H1 (cell line): ENCODE results near the gene VEPH1.

Experiments
- CEBPB ChIP-seq: IDR thresholded peaks from 2 replicates; pipeline ENCODE4 v1.6.1; 2012; ENCODE audit warnings: low read depth, low read length
- EP300 ChIP-seq, 2 experiments: IDR thresholded peaks; 1 replicate in 1 of 2; 2 replicates in 1 of 2; pipeline ENCODE4 v1.6.1; 2011 to 2012; ENCODE audit warnings: low read depth in 2 of 2, low read length in 2 of 2, mild to moderate bottlenecking in 2 of 2, borderline replicate concordance in 1 of 2, inconsistent platforms in 1 of 2, moderate library complexity in 1 of 2
- JUN ChIP-seq: IDR thresholded peaks from 2 replicates; pipeline ENCODE4 v1.6.1; 2011; ENCODE audit warnings: low read depth, mild to moderate bottlenecking, improper control_type of control experiment, low read length
- POLR2AphosphoS5 ChIP-seq: IDR thresholded peaks from 2 replicates; pipeline ENCODE4 v1.6.1; 2011; ENCODE audit warnings: low read depth, low read length
- SAP30 ChIP-seq: fragments of 300-600 bp; sonication (generic); IDR thresholded peaks from 2 replicates; pipeline ENCODE4 v1.7.1; 2012; ENCODE audit warnings: low read length, moderate library complexity, mild to moderate bottlenecking, inconsistent platforms; ENCODE audit not compliant: insufficient read depth, insufficient replicate concordance
- TF ChIP-seq, protein P1 (sequence below), 3 experiments: IDR thresholded peaks; 1 replicate in 2 of 3; 2 replicates in 1 of 3; pipeline versions ENCODE4 v1.5.1 to v1.6.1; 2011; ENCODE audit warnings: low read length in 3 of 3, mild to moderate bottlenecking in 3 of 3, inconsistent platforms in 2 of 3, low read depth in 1 of 3, moderate library complexity in 1 of 3; ENCODE audit not compliant: insufficient read depth in 1 of 3; ENCODE audit errors: control extremely low read depth in 1 of 3
- TF ChIP-seq, protein P2 (sequence below): IDR thresholded peaks from 2 replicates; pipeline ENCODE4 v1.6.1; 2012; ENCODE audit warnings: inconsistent platforms

DNA sequence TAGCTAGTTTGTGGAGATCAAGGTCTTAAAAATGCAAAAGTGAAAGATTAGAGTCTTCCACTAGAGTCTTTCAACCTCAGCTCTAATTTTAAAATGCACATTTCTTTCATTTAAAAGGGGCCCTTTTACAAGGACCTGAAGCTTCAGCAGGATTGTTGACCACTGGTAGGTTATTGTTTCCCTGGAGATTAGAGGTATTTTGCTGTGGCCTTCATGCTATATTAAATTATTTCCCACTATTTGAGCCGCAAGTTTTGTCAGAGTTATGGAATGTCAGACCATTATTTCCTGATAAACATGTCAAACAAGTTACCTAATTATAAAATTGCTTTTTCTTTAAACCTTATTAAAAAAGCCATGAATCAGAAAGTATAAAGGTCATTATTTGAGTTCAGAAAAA is 240.2 kb downstream of the VEPH1 start:
- TF ChIP-seq CEBPB (no peak), POLR2AphosphoS5 (no peak), JUN (no peak), SAP30 (no peak), EP300 (IDR thresholded peaks at IDR 0.05; ENCODE audit: borderline replicate concordance in 1 of 2, low read depth in 2 of 2, low read length in 2 of 2) (no peak)
- TF ChIP-seq, protein P1, sequence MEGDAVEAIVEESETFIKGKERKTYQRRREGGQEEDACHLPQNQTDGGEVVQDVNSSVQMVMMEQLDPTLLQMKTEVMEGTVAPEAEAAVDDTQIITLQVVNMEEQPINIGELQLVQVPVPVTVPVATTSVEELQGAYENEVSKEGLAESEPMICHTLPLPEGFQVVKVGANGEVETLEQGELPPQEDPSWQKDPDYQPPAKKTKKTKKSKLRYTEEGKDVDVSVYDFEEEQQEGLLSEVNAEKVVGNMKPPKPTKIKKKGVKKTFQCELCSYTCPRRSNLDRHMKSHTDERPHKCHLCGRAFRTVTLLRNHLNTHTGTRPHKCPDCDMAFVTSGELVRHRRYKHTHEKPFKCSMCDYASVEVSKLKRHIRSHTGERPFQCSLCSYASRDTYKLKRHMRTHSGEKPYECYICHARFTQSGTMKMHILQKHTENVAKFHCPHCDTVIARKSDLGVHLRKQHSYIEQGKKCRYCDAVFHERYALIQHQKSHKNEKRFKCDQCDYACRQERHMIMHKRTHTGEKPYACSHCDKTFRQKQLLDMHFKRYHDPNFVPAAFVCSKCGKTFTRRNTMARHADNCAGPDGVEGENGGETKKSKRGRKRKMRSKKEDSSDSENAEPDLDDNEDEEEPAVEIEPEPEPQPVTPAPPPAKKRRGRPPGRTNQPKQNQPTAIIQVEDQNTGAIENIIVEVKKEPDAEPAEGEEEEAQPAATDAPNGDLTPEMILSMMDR (IDR thresholded peaks at IDR 0.05; ENCODE audit: control extremely low read depth in 1 of 3, insufficient read depth in 1 of 3, low read depth in 1 of 3, low read length in 3 of 3), result no peak
- TF ChIP-seq, protein P2, sequence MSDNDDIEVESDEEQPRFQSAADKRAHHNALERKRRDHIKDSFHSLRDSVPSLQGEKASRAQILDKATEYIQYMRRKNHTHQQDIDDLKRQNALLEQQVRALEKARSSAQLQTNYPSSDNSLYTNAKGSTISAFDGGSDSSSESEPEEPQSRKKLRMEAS, result no peak
